HG02571 (cell line): Measurements from ENCODE around the gene COL23A1.
"Not testable (repeated sequence)": the region's sequence is repeated elsewhere in the genome, so short reads cannot be mapped to it uniquely, and the experiment has no call there.

Experiments
- ATAC-seq: cut with Tn5 transposase; IDR thresholded peaks from one replicate; pipeline ENCODE4 v1.9.1; 2021; ENCODE audit warnings: mild to moderate bottlenecking, moderate library complexity; ENCODE audit not compliant: unreplicated experiment

COL23A1 gene

DNA sequence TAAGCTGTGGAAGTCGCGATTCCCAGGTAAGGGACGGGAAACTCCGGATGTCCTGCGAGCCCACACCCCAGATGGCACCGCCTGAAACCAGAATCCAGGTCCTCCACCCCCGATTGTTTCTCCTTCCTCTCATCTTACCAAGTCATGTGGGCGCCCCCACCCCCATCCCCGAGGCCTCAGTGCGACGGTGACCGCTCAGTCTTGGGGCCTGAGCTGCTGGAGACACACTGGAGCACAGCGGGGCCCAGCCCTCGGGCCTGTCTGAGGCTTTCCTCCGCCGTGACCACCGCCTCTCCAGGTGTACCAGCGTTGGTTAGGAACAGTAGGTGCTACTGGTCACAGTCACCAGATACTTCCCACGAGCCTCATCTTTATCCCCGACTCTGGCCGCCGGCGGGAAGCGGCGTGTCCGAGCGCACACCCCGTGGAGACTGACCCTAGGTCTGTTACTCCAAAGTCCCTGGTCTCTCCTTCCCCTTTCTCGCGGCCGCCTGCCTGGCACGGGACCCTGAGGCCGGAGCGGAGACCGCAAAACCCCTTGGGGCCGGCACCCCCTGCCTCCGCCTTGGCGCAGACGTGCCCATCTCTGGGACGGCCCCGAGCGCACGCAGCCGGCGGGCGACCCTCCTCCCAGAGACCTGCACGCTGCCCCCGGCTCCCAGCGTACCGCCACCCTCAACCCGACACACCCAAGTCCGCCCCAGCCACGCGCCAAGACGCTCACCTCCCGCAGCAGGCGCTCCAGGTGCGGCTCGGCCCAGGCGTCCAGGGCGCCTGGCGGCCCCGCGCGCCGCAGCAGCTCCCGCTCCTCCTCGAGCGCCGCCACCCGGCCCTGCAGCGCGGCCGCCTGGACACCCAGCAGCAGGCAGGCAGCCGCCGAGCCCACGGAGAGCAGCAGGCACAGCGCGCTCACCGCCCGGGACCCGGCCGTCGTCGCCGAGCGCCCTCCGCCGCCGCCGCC lies 733 bp downstream of the COL23A1 start:
- no peak for ATAC-seq

DNA sequence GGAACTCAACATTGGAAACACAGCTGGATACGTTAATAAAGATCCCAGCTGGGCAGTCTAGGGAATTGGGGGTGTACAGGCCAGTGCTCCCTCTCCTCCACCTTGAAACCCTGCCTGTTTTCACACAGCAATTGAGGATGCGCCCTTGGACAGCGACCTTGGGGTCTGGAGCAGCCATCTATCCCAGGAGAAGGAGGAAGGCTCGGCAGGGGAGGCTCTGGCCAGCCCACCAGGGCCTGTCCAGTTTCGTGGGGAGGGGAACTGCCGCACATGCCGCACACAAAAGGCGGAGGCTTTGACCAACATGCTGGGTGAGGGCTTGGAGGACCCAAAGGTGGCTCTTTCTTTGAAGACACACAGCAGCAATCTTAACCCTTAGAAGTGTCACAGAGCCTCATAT lies 1.4 kb downstream of the COL23A1 start:
- no peak for ATAC-seq

DNA sequence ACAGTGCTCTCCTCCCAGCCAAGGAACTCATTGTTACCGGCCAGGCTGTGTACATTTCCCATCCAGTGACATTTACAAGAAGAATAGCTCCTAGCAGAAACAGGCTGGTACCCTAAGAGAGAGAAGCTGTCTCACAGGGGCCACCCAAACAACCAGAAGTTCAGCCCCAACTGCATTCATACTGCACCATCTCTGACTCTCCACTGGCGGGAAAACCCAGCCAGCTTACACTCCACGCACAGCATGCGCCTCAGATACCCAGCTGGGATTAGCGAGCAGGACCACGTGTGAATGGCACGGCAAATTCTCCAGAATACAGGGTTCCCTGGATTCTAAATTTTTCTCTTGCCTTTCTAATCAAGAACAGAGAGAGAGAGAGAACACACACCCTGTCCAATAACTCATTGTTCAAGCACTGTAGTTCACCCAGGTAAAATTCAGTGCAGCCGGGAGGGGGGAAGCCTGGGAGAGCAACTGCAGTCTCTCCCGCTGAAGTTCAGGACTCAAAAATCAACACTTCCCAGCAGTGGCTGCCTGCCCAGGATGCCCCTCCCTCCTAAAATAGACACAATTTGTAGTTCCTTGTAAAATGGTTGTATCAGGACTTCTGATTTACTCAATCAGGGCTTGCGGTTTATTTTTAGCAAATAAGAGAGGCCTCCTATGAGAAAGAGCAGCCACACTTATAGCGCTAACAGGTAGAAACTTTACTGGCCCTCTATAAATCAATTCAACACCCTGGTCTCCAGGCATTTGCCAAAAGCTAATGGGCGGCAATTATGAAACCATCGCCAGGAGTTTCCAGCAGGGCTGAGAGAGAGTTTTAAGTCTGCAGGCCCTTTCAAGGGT lies 2.2 kb downstream of the COL23A1 start:
- no peak for ATAC-seq

DNA sequence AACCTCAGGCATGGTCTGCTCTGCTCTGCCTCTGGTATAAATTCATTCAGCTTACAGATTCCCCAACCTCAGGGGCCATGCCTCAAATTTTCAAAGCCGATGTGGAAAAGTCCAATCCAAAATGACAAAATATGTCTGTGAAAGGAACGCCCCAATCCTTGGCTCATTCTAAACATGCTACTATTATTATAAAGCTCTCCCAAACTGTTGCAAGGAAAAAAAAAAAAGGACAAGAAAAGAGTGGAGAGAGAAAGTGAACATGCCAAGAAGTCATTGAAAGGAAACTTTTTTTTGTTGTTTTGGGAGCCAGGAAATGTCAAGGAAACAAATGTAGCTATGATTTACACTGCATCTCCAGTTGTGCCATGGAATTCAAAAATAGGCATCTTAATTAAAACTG lies 3.8 kb downstream of the COL23A1 start:
- ATAC-seq, result no peak

DNA sequence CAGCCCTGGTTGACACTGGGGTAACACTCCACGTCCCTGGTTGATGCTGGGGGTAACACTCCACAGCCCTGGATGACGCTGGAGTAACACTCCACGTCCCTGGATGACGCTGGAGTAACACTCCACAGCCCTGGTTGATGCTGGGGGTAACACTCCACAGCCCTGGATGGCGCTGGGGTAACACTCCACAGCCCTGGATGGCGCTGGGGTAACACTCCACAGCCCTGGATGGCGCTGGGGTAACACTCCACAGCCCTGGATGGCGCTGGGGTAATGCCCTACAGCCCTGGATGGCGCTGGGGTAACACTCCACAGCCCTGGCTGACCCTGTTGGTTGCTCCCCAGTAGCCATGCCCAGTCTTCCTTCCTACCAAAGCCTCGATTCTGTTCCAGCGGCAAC lies 4.8 kb downstream of the COL23A1 start:
- ATAC-seq, result not testable (repeated sequence)

DNA sequence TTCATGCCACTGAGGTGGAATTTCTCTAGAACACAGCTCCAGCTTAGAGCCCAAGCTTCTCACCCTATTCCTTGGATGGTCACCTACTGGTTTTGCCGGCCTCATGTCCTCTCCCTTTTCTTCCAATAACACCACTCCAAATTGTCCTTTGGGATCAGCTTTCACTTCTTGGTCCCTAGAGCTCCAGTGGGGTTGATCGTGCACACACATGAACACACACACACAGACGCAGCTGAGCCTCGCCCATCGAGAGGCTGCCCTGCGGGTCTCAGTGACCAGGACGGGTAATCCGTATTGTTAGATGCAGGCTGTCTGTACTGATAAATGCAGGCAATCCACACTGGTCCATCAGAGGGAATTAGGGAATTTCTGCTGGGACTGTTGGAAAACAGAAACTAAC lies 6.9 kb downstream of the COL23A1 start:
- ATAC-seq, result no peak

DNA sequence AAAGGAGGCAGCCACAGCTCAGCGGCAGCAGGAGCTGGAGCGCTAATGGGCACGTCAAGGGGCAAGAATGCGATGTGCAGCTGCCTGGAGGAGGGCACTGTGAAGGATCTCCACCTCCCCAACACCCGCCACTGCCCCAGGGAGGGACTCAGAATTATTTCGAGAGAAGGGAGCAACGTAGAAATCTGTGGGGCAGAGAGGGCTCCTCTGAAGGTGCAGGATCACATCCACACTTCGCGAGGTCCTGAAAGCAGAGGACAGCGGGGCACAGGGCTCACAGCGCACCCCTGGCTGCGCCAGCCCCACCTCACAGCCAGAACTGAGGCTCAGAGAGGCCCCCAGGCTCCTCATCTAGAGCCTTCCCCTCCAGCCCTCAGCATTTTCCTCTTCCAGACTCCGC lies 7.9 kb downstream of the COL23A1 start:
- ATAC-seq, result no peak

DNA sequence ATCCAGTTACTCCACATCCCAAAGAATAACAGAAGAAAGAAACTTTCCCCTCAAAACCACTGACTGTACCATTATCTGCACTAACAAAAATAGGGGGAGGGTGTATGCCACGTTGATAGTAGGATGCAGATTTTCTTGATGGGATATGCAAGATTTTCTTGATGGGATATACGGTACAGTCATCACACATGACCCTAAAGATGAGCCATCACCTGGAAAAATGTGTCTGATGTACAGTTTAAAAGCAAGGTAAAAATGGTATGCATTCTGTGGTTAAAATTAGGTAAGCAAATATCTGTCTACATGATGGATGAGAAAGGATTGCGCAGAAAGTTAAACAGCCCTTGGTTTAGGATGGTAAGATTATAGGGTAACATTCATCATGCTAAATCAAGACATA lies 8.6 kb downstream of the COL23A1 start:
- ATAC-seq, result no peak

DNA sequence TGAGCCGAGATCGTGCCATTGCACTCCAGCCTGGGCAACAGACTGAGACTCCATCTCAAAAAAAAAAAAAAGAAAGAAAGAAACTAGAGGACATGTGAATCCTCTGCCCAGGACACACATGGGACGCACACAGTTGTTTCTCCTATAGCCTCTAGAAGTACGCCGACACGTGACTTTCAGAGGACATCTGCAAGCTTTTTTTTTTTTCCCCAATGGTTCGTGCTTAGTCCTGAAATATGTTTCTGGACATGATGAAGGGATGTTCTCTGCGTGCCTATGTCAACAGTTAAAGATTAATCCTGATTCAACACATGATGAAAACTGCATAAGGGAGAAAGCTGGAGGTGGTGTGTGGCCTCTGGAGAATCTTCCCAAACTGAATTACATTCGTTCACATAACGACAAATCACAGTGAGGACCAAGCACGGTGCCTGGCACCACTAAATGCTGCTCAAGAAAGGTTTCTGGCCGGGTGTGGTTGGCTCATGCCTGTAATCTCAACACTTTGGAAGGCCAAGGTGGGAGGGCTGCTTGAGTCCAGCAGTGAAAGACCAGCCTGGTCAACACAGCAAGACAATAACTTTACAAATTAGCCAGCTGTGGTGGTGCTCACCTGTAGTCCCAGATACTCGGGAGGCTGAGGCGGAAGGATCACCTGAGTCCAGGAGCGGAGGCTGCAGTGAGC lies 9.8 kb downstream of the COL23A1 start:
- ATAC-seq, result no peak

DNA sequence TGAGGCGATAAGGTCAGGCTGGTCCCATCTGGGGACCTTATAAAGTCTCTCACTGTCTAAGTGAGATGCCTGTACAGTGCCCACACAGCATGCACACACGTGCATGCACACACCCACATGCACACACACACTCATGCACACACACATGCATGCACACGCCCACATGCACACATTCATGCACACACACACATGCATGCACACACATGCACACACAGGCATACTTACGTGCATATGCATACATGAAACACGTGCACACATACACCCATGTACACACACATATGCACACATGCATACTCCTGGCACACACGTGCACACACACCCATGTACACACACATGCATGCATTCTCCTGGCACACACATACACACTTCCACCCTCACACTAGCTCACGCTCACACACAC lies 12.2 kb downstream of the COL23A1 start:
- ATAC-seq, result no peak

DNA sequence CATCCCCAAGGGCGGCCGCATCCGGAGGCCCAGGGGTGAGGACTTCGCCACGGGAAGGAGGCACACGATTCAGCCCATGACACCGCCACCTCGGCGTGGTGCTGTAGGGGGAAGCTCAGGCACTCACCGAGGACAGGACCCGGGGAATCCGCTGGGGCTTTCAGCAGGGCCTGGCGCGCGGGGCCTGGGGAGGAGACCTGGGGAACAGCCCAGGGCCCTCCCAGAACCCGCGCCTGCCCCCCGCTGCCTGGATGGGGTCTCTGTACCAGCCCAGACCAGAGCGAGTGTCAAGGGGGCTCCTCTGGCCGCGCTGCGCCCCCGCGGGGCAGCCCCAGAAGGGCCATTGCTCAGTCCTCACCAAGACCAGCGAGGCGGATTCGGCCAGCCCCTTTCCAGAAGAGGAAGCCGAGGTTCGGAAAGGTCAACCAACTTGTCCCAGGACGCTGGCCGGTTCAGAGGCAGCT lies 12.8 kb downstream of the COL23A1 start:
- no peak for ATAC-seq

DNA sequence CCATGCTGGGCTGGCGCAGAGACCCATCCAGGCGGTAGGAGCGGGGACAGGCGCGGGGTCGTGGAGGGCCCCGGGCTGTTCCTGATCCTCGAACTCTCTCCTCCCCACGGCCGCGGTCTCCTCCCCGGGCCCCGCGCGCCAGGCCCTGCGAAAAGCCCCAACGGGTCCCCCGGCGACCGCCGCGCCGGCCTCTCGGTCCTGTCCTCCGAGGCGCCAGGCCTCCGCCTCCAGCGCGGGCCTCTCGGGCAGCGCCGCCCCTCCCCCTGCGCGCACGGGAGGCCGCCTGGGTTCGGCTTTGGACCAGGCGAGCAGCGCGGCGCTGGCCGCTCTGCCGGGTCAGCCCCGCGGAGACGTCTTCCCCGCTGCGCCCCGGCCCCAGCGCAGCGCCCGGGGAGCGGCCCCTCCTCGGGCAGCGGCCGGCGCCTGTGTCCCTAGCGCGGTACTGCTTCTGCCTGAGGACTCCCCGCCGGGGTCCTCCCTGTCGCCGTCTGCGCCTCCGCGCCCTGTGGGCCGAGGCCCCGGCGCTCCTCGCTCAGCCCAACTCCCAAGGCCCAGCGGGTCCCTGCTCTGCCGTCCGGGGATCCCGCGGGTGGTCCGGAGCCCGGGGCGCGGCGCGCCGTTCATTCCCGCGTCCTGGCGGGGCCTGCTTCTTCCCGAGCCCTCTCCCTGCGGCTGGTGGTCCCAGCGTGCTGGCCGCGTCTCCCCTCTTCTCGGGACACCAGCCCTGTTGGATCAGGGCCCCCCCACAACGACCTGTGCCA lies 13.4 kb downstream of the COL23A1 start:
- ATAC-seq, result no peak

DNA sequence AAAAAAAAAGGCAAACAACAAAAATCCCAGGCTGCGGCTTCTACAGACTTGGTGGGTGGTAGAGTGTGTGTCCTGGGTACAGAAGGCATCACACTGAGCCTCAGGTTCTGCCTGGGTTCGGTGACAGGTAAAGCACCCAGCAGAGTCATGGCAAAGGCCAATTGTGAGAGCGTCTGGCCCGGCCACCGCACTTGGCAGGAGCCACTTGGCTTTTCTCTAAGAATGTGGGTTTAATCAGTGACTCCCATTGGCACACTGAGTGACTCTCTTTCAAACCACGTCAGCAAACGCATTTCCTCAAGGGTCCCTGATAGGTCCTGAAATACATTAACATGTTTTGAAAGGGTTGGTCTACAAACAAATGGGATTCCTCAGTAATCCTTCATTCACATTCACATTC lies 17.0 kb downstream of the COL23A1 start:
- ATAC-seq, result no peak

DNA sequence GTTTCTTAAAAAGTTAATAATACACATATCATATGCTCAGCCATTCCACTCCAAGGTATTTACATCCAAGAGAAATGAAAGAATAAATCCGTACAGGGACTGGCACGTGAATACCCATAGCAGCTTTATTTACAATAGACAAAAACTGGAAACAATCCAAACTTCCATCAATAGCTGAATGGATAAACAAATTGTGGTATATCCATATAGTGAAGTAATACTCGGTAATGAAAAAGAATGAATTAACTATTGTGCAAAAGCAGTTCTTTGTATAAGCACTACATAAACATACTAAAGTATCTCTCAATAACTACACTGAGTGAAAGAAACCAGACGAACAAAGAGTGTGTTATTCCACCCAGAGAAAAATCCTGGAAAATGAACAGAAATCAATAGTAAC lies 17.6 kb downstream of the COL23A1 start:
- ATAC-seq, result no peak

DNA sequence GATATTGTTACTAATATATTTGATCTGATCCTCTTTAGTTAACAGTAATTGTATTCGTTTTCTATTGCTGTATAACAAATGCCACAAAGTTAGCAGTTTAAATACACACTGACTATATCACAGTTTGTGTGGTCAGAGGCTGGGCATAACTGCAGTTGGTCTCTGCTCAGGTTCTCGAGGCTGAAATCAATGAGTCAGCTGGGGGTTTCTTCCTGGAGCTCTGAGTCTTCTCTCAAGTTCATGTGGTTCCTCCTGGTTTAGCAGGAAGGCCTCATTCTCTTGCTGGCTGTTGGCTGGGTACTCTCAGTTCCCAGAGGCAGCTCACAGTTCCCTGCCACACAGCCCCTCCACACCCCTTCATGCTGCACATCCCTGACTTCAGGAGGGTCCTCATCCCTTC lies 20.7 kb downstream of the COL23A1 start:
- ATAC-seq, result no peak

DNA sequence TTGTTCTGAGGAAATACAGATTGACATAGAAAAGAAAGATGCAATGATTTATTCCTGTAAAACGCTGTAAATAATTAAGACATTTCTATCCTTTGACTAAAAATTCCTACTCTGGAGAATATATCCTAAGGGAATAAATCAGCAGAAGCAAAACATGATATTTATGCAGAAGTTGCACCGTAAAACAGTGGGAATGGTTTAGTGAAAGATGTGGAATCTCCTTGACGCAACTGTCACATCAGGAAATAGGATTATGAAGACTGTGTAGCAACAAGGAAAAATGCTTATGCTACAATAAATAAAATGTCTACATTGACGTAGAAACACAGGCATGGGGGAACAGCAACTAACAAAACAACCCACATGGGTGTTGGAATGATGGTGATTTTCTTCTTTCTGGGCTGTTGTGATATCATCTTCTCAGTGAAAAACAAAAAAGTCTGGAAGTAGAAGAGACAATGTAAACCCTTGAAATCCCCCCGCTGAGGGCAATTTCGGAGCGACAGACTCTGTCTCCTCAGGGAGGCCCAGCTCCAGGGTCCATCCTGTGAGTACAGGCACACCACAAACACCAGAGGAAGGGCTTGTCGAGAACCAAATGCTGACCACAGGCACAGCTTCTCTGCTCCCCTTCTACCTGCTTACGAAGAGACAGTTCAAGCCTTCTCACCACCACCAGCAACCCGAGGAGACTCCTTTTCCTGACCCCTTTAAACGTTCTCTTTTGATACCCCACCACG lies 25.2 kb downstream of the COL23A1 start:
- ATAC-seq, result no peak

DNA sequence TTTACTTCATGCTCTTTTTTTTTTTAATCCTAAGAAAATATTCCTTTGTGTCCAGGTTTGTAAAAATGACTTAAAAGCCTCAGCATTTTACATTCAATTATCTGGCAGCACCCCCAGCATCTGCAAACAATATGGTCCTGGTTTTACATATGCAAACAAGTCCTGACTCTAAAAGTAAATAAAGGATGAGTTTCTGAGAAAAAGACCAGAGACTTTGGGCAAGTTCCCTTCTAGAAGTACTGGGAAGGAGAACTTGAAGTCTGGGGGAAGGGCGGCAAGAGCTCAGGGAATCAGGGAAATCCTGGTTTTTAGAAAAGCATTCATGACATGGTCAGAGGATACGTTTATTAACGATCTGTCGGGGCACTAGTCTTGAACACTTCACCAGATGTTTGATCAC lies 25.8 kb downstream of the COL23A1 start:
- ATAC-seq, result no peak

DNA sequence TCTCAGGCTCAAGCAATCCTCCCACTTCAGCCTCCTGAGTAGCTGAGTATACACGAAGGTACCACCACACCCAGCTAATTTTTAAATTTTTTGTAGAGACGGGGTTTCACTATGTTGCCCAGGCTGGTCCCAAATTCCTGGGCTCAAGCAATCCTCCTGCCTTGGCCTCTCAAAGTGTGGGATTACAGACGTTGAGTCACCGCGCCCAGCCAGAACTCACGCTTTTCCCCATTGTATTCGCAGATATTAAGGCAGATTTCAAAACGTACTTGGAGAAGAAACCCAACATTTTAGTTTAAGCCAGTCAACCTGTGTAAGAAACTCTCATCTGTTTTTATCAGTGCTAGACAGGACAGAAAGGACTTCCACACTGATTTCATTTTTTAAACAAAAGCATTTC lies 26.6 kb downstream of the COL23A1 start:
- ATAC-seq, result no peak

DNA sequence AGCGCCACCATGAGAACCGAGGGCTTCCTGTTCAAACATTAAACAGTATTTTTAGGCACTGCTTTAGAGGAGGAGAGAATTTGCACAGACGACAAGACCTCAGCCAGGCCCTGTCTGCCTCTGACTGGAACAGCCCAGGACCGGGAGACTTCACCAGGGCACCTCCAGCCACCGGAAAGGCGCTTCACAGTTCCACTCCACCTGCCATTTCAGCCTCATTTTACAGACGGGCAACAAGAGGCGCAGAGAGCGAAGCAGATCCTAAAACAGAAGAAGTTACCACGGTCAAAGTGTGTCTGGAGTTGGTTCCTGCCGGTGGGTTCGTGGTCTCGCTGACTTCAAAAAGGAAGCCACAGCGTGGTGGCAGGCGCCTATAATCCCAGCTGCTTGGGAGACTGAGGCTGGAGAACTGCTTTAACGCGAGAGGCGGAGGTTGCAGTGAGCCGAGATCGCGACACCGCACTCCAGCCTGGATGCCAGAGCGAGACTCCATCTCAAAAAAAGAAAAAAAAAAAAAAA lies 28.4 kb downstream of the COL23A1 start:
- no peak for ATAC-seq

DNA sequence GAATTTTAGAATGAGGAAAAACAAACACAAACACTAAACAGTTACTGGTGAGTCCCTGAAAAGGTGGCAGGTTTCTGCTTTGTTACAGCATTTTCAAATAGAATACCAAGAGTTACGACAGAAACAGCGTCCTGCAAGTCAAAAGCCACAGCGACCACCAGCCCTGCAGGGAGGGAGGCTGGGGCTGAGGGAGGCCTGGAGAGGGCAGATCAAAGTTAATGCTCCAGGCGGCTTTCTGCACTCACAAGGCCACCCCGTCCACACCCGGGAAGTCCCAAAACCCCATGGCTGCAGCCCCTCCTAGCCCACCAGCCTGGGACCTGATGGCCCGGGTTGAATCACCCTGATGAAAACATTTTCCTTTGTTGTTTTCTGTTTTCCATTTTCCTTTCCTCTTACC lies 29.3 kb downstream of the COL23A1 start:
- ATAC-seq, result no peak
